ENCODE data around the gene TSHZ3.

DNA sequence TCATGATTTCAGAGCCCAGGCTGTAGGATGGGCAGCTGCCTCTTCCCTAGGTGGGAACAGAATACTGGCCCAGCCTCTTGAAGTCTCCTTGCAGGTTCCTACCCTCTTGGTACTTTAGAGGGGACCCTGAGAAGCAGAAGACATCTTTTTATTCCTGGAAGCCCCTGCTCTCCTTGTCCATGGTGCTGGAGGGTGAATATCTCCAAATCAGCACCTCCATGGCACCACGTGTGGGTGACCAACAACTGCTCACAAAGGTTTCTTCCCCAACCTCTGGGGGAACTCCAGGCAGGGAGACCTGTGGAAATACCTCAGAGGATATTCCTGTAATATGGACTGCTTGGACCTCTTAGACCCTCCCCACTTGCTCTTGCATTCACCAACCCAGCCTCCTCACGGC is 48.1 kb upstream of the TSHZ3 start:
- TF ChIP-seq FOXA1 (IDR thresholded peaks at IDR 0.05) (no peak), FOXM1 (IDR thresholded peaks at IDR 0.05; ENCODE audit: borderline replicate concordance) (no peak), FOXK2 (IDR thresholded peaks at IDR 0.05) (no peak), HDGF (IDR thresholded peaks at IDR 0.05; ENCODE audit: borderline replicate concordance) (no peak), BHLHE40 (IDR thresholded peaks at IDR 0.05; ENCODE audit: borderline replicate concordance) (no peak), LEF1 (IDR thresholded peaks at IDR 0.05; ENCODE audit: borderline replicate concordance) (no peak), SP1 (IDR thresholded peaks at IDR 0.05) (no peak), ZNF384 (IDR thresholded peaks at IDR 0.05) (no peak), ELF4 (IDR thresholded peaks at IDR 0.05) (no peak)
- TF ChIP-seq, protein P1, sequence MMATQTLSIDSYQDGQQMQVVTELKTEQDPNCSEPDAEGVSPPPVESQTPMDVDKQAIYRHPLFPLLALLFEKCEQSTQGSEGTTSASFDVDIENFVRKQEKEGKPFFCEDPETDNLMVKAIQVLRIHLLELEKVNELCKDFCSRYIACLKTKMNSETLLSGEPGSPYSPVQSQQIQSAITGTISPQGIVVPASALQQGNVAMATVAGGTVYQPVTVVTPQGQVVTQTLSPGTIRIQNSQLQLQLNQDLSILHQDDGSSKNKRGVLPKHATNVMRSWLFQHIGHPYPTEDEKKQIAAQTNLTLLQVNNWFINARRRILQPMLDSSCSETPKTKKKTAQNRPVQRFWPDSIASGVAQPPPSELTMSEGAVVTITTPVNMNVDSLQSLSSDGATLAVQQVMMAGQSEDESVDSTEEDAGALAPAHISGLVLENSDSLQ (IDR thresholded peaks at IDR 0.05): no peak

Measured in HEK293T (cell line).